HEK293 (cell line): ENCODE results near the gene CEP57L1.

Experiments used
- CTCF ChIA-PET: fragments of 350-600 bp; formaldehyde crosslinking; extraction: SDS; loops from one replicate; lab custom pipeline; 2021; ENCODE audit warnings: antibody characterized with exemption; lab: Yijun Ruan, JAX
- POLR2A ChIA-PET: fragments of 300-600 bp; formaldehyde crosslinking; extraction: SDS; loops from one replicate; lab custom pipeline; 2020; ENCODE audit warnings: antibody characterized with exemption, inconsistent platforms; lab: Yijun Ruan, JAX
- H3K27ac ChIP-seq: fragments of 200-500 bp; sonication (Bioruptor generic); 2 replicates; pipeline ENCODE4 v1.5.1; 2014; ENCODE audit warnings: low read depth, low read length, control low read depth, inconsistent platforms; ENCODE audit errors: extremely low read depth
- H3K36me3 ChIP-seq, 2 experiments: fragments of 200-500 bp in 1 of 2; sonication (Bioruptor generic) in 1 of 2; 1 replicate in 1 of 2; 2 replicates in 1 of 2; pipeline ENCODE4 v1.5.1; 2014 to 2017; ENCODE audit warnings: inconsistent platforms in 2 of 2, low read length in 2 of 2; ENCODE audit not compliant: control insufficient read depth in 2 of 2, insufficient read depth in 1 of 2
- H3K4me1 ChIP-seq: fragments of 200-500 bp; sonication (Bioruptor generic); 2 replicates; pipeline ENCODE4 v1.5.1; 2014; ENCODE audit warnings: mild to moderate bottlenecking, low read length, inconsistent platforms; ENCODE audit not compliant: control insufficient read depth, insufficient read depth
- H3K4me3 ChIP-seq: 2 replicates; pipeline ENCODE4 v1.5.1; 2011; ENCODE audit warnings: low read depth, mild to moderate bottlenecking, control low read depth, low read length, moderate library complexity
- H3K9me3 ChIP-seq: fragments of 200-500 bp; sonication (Bioruptor generic); 2 replicates; pipeline ENCODE4 v1.5.1; 2014; ENCODE audit warnings: low read depth, low read length, inconsistent platforms; ENCODE audit not compliant: control insufficient read depth, insufficient read depth
- GFI1B ChIP-seq: fragments of 450-650 bp; formaldehyde crosslinking; IDR thresholded peaks from 2 replicates; pipeline ENCODE4 v1.5.1; 2016; ENCODE audit warnings: missing biosample characterization, missing genetic modification characterization
- SP3 ChIP-seq: fragments of 450-650 bp; formaldehyde crosslinking; IDR thresholded peaks from 2 replicates; pipeline ENCODE4 v1.5.1; 2016; ENCODE audit warnings: missing biosample characterization, missing genetic modification characterization
- WT1 ChIP-seq: fragments of 450-650 bp; formaldehyde crosslinking; IDR thresholded peaks from 2 replicates; pipeline ENCODE4 v1.5.1; 2016; ENCODE audit warnings: missing biosample characterization, missing genetic modification characterization
- ZBTB17 ChIP-seq: fragments of 450-650 bp; formaldehyde crosslinking; IDR thresholded peaks from 2 replicates; pipeline ENCODE4 v1.5.1; 2016; ENCODE audit warnings: missing biosample characterization, missing genetic modification characterization
- ZNF121 ChIP-seq: fragments of 450-650 bp; formaldehyde crosslinking; IDR thresholded peaks from 2 replicates; pipeline ENCODE4 v1.5.1; 2016; ENCODE audit warnings: missing biosample characterization, missing genetic modification characterization
- ZNF184 ChIP-seq: fragments of 450-650 bp; IDR thresholded peaks from 2 replicates; pipeline ENCODE4 v1.5.1; 2018; ENCODE audit warnings: missing biosample characterization, mild to moderate bottlenecking, missing genetic modification characterization
- ZNF239 ChIP-seq: fragments of 450-650 bp; formaldehyde crosslinking; IDR thresholded peaks from 2 replicates; pipeline ENCODE4 v1.5.1; 2016; ENCODE audit warnings: missing biosample characterization, missing genetic modification characterization
- ZNF335 ChIP-seq: fragments of 450-650 bp; formaldehyde crosslinking; conservative IDR thresholded peaks from 2 replicates; pipeline ENCODE4 v1.5.1; 2016; ENCODE audit warnings: missing biosample characterization, missing genetic modification characterization
- ZNF48 ChIP-seq: fragments of 450-650 bp; formaldehyde crosslinking; IDR thresholded peaks from 2 replicates; pipeline ENCODE4 v1.5.1; 2016; ENCODE audit warnings: missing biosample characterization, missing genetic modification characterization
- TF ChIP-seq, protein P1 (sequence below): fragments of 450-650 bp; formaldehyde crosslinking; IDR thresholded peaks from 2 replicates; pipeline ENCODE4 v1.5.1; 2016; ENCODE audit warnings: missing biosample characterization, missing genetic modification characterization
- TF ChIP-seq, protein P2 (sequence below): fragments of 450-650 bp; formaldehyde crosslinking; IDR thresholded peaks from 2 replicates; pipeline ENCODE4 v1.5.1; 2016; ENCODE audit warnings: missing biosample characterization, missing genetic modification characterization
- TF ChIP-seq, protein P3 (sequence below): fragments of 450-650 bp; IDR thresholded peaks from 2 replicates; pipeline ENCODE4 v1.5.1; 2018; ENCODE audit warnings: missing biosample characterization, mild to moderate bottlenecking, missing genetic modification characterization
- TF ChIP-seq, protein P4 (sequence below): fragments of 450-650 bp; formaldehyde crosslinking; IDR thresholded peaks from 2 replicates; pipeline ENCODE4 v1.5.1; 2016; ENCODE audit warnings: missing biosample characterization, missing genetic modification characterization
- TF ChIP-seq, protein P5 (sequence below): fragments of 450-650 bp; formaldehyde crosslinking; IDR thresholded peaks from 2 replicates; pipeline ENCODE4 v1.5.1; 2016; ENCODE audit warnings: missing biosample characterization, missing genetic modification characterization
- TF ChIP-seq, protein P6 (sequence below): fragments of 450-650 bp; IDR thresholded peaks from 2 replicates; pipeline ENCODE4 v1.5.1; 2018; ENCODE audit warnings: missing biosample characterization, missing genetic modification characterization
- TF ChIP-seq, protein P7 (sequence below): fragments of 450-650 bp; formaldehyde crosslinking; conservative IDR thresholded peaks from 2 replicates; pipeline ENCODE4 v1.5.1; 2016; ENCODE audit warnings: low read depth, missing biosample characterization, missing genetic modification characterization

CEP57L1 gene

DNA sequence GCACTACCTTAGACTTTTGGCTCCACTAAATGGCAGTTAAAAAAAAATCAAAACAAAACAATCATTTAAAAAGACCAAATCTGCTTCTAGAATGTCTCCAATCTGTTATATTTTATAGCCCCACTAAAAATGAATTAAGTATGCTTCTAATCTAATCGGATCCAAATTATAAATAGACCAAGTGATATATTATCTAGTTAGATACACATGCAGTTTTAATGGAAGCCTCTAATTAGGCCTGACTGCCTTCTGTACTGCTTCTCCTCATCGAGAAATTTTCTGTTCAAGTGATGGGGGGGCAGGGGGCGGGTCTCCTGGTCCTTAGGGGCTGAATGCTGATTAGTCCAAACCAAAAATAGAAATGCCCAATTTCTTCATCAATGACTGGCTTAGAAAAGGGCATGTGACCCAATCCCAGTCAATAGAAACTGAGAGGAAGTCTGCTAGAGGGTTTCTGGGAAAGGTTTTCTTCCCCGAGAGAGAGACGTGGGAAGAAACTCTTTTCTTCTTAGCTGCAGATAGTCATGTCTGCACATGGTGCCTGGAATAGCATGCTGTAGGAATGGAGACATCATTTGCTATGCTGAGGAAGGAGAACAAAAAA, 7.5 kb upstream of the CEP57L1 start (continued):
- TF ChIP-seq, protein P1, sequence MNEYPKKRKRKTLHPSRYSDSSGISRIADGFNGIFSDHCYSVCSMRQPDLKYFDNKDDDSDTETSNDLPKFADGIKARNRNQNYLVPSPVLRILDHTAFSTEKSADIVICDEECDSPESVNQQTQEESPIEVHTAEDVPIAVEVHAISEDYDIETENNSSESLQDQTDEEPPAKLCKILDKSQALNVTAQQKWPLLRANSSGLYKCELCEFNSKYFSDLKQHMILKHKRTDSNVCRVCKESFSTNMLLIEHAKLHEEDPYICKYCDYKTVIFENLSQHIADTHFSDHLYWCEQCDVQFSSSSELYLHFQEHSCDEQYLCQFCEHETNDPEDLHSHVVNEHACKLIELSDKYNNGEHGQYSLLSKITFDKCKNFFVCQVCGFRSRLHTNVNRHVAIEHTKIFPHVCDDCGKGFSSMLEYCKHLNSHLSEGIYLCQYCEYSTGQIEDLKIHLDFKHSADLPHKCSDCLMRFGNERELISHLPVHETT (tag by site-specific recombination) = no peak
- TF ChIP-seq SP3 (tag by site-specific recombination) (peak; percentile 39; the same call in 1 of the 2 replicates), GFI1B (tag by site-specific recombination) (0 out of 2 replicates have a peak, but pooled peaks have one; percentile 49), ZBTB17 (peak; percentile 88)
- TF ChIP-seq, protein P2, sequence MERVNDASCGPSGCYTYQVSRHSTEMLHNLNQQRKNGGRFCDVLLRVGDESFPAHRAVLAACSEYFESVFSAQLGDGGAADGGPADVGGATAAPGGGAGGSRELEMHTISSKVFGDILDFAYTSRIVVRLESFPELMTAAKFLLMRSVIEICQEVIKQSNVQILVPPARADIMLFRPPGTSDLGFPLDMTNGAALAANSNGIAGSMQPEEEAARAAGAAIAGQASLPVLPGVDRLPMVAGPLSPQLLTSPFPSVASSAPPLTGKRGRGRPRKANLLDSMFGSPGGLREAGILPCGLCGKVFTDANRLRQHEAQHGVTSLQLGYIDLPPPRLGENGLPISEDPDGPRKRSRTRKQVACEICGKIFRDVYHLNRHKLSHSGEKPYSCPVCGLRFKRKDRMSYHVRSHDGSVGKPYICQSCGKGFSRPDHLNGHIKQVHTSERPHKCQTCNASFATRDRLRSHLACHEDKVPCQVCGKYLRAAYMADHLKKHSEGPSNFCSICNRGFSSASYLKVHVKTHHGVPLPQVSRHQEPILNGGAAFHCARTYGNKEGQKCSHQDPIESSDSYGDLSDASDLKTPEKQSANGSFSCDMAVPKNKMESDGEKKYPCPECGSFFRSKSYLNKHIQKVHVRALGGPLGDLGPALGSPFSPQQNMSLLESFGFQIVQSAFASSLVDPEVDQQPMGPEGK = peak; percentile 36; the same call in 1 of the 2 replicates

DNA sequence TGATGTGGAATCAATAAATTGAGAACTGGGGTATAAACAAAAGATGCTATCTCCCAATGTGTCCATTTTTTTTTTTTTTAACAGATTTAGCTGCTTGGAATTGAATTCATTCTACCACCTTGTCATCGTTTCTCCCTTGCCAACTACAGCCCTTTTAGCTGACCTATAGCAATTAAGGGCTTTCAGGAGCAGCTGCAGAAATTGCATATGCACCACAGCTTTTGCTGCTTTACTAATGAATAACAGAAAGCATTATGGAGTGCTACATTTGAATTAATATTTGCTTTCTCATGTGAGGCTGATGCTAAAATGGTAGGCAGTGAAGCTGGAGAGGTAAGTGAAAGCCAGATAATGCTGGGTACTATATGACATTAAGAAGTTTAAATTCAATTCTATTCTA, 6.3 kb upstream of the CEP57L1 start:
- peaks cover 10% of the 10 kb centered on the region for H3K4me1 ChIP-seq
- no peak for TF ChIP-seq WT1
- TF ChIP-seq, protein P3, sequence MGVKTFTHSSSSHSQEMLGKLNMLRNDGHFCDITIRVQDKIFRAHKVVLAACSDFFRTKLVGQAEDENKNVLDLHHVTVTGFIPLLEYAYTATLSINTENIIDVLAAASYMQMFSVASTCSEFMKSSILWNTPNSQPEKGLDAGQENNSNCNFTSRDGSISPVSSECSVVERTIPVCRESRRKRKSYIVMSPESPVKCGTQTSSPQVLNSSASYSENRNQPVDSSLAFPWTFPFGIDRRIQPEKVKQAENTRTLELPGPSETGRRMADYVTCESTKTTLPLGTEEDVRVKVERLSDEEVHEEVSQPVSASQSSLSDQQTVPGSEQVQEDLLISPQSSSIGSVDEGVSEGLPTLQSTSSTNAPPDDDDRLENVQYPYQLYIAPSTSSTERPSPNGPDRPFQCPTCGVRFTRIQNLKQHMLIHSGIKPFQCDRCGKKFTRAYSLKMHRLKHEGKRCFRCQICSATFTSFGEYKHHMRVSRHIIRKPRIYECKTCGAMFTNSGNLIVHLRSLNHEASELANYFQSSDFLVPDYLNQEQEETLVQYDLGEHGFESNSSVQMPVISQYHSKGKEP (tag by site-specific recombination) = peak; percentile 72
- CTCF ChIA-PET = interaction anchor here (0.7 to 1.3 kb wide), 2 partner anchors 16 to 1269 kb away, joined by 3 to 6 read pairs; no protein-coding TSS in a partner anchor

DNA sequence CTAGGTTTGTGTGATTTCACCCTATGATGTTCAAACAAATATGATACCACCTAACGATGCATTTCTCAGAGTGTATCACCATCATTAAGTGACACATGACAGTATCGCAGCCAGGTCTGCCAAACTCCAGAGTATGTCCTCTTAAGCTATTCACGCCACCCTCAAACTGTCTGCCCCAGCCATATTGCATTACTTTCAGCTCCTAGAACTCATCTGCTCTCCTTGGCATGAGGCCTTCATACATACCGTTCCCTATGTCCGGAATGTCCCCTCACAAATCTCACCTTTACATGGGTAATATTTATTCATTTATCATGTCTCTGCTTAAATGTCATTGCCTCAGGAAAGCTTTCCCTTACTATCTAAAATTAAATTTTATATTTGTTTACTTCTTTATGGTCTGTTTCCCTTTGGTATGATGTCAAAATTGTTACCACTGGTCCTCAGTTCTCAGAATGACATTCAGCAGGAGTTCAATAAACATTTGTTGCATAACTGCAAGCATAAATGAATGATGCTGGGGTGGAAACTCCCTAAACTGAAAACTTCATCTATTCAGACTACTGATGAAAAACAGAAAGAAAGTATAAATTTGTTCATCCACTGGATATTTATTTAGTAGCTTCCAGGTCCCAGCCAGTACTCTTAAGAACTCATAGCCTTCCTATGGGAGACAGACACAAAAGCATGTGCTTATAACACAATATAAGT, 3.8 kb upstream of the CEP57L1 start:
- no peaks in the 10 kb centered on the region for H3K36me3 ChIP-seq
- no peak overlapping the region; the same call in 1 of the 2 replicates for H3K4me3 ChIP-seq
- ChIA-PET POLR2A (no interaction called here), CTCF (interaction anchor here (0.6 to 1.1 kb wide), 4 partner anchors 10 to 534 kb away, joined by 3 read pairs; no protein-coding TSS in a partner anchor)
- H3K4me1 ChIP-seq = peaks cover 10% of the 10 kb centered on the region
- TF ChIP-seq, protein P4, sequence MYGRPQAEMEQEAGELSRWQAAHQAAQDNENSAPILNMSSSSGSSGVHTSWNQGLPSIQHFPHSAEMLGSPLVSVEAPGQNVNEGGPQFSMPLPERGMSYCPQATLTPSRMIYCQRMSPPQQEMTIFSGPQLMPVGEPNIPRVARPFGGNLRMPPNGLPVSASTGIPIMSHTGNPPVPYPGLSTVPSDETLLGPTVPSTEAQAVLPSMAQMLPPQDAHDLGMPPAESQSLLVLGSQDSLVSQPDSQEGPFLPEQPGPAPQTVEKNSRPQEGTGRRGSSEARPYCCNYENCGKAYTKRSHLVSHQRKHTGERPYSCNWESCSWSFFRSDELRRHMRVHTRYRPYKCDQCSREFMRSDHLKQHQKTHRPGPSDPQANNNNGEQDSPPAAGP (tag by site-specific recombination) = no peak
- TF ChIP-seq, protein P5, sequence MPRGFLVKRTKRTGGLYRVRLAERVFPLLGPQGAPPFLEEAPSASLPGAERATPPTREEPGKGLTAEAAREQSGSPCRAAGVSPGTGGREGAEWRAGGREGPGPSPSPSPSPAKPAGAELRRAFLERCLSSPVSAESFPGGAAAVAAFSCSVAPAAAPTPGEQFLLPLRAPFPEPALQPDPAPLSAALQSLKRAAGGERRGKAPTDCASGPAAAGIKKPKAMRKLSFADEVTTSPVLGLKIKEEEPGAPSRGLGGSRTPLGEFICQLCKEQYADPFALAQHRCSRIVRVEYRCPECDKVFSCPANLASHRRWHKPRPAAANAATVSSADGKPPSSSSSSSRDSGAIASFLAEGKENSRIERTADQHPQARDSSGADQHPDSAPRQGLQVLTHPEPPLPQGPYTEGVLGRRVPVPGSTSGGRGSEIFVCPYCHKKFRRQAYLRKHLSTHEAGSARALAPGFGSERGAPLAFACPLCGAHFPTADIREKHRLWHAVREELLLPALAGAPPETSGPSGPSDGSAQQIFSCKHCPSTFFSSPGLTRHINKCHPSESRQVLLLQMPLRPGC = no peak
- no peak for TF ChIP-seq ZNF335
- TF ChIP-seq ZNF184 (tag by site-specific recombination) = no peak
- no peak for TF ChIP-seq ZNF121 (tag by site-specific recombination)
- TF ChIP-seq, protein P6, sequence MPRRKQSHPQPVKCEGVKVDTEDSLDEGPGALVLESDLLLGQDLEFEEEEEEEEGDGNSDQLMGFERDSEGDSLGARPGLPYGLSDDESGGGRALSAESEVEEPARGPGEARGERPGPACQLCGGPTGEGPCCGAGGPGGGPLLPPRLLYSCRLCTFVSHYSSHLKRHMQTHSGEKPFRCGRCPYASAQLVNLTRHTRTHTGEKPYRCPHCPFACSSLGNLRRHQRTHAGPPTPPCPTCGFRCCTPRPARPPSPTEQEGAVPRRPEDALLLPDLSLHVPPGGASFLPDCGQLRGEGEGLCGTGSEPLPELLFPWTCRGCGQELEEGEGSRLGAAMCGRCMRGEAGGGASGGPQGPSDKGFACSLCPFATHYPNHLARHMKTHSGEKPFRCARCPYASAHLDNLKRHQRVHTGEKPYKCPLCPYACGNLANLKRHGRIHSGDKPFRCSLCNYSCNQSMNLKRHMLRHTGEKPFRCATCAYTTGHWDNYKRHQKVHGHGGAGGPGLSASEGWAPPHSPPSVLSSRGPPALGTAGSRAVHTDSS = no peak
- TF ChIP-seq ZNF239 = no peak
- TF ChIP-seq ZNF48 = no peak
- TF ChIP-seq, protein P7, sequence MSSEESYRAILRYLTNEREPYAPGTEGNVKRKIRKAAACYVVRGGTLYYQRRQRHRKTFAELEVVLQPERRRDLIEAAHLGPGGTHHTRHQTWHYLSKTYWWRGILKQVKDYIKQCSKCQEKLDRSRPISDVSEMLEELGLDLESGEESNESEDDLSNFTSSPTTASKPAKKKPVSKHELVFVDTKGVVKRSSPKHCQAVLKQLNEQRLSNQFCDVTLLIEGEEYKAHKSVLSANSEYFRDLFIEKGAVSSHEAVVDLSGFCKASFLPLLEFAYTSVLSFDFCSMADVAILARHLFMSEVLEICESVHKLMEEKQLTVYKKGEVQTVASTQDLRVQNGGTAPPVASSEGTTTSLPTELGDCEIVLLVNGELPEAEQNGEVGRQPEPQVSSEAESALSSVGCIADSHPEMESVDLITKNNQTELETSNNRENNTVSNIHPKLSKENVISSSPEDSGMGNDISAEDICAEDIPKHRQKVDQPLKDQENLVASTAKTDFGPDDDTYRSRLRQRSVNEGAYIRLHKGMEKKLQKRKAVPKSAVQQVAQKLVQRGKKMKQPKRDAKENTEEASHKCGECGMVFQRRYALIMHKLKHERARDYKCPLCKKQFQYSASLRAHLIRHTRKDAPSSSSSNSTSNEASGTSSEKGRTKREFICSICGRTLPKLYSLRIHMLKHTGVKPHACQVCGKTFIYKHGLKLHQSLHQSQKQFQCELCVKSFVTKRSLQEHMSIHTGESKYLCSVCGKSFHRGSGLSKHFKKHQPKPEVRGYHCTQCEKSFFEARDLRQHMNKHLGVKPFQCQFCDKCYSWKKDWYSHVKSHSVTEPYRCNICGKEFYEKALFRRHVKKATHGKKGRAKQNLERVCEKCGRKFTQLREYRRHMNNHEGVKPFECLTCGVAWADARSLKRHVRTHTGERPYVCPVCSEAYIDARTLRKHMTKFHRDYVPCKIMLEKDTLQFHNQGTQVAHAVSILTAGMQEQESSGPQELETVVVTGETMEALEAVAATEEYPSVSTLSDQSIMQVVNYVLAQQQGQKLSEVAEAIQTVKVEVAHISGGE (tag by site-specific recombination) = no peak
- no peaks in the 10 kb centered on the region for H3K9me3 ChIP-seq
- H3K27ac ChIP-seq = no peak overlapping the region

More for the DNA sequence above, 6.3 kb upstream of the CEP57L1 start:
- Histone ChIP-seq H3K4me3 (no peak overlapping the region), H3K36me3 (no peaks in the 10 kb centered on the region), H3K9me3 (no peaks in the 10 kb centered on the region), H3K27ac (no peak overlapping the region)
- POLR2A ChIA-PET = interaction anchor here (0.9 kb wide), 1 partner anchor 250 kb away, joined by 4 read pairs; no protein-coding TSS in a partner anchor
